ENCODE results near the gene BAG1. TPM values are rescaled to one million over a fixed set of nuclear protein-coding genes. Genes with fewer than 3 reads are reported as not detected.

The BAG1 gene
- polyA plus RNA-seq, 4 donors, result 71.3 to 88.5 (median 76.2) TPM

DNA sequence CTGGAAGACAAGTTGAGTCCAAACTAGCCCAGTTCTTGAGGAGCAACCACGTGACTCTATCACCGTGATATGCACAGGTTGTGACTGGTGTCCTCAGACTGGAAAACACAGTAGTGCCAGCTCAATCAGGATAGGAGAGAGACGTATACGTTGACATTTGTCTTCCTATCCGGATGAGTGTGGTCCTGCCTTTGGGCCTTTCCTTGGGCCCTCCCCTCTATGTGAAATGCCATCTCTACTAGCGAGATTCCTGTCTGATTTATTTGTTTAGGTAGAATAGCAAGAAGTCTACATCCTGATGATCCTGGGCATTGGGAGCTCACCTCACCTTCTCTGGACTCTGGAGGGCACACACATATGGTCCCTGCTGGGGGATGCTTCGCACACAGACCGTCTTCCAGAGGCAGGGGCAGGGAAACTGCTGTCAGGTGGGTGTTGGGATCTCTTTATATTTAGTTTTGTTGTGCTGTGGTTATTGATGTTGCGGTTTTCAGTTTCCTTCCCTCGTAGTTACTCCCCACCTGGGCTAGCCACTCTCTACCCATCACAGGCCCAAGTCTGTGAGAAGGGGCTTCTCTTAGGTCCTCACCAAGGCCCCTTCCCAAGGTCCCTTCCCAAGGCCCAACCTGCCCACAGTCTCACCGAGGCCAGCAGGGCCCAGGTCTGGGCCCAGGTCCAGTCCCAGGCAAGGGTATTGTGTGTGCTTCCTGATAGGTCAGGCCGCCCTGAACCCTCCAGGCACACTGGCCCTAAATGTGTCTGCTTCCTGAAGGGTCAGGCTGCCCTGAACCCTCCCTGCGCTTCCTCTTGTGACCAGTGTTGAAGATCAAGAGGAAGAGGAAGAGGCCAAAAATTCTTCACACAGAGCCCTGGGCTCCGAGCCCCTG, 43.6 kb downstream of the BAG1 start:
- no peak for DNase-seq (ENCODE audit: low read depth in 4 of 4, low spot score in 2 of 4)

DNA sequence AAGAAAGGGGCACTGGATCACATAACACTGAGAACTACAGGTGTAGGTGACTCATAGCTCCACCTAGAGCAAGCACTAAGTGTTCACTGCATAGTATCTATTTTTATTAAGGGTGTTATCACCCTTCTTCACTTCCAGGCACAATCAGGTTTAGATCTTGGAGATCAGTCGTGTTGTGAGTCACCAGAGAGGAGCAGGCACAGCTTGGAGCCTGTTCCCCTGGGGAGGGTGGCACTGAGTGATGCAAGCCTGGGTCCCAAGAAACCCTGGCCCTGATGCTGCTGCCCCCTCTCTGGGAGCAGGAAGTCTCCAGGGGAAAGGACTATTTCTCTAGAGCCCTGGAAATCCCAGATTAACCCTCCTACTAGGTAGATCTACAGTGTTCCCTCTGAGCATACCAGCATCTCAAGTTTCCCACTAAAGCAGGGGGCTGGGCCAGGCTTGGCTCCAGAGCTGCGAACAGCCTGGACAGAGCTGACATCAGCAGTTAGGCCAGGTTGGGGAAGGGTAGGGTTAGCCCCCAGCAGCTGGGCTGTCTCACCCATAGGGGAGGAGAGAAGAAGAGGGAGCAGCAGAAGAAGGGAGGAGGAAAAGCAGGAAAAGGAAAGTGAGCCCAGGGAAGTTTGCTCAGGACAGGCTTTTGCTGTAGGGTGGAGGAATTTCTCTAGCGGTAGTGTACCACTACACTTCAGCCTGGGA, 52.7 kb downstream of the BAG1 start:
- peak in 3 of 4 donors; percentile 15 to 55 (median 45) for DNase-seq (ENCODE audit: low read depth in 4 of 4, low spot score in 2 of 4)

DNA sequence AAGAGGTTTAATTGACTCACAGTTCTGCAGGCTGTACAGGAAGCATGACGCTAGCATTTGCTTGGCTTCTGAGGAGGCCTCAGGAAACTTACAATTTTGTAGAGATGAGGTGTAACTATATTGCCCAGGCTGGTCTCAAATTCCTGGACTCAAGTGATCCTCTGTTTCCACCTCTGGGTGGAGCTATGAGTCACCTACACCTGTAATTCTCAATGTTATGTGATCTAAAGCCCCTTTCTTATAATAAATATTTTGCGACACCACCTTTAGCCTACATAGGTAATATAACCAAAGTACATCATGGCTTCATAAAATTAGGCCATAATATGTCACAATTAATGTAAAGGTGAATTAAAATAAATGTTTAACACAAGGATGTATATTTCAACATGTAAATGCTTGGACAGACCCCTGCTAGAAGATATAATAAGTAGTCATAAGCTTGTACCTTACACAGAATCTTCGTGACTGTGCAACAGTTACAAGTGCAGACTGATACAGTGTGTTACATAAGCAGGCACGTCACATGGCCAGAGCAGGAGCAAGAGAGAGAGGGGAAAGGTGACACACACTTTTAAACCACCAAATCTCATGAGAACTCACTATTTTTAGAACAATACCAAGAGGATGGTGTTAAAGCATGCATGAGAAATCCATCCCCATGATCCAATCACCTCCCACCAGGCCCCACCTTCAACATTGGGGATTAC, 54.3 kb downstream of the BAG1 start:
- DNase-seq (ENCODE audit: low read depth in 4 of 4, low spot score in 2 of 4), result no peak

DNA sequence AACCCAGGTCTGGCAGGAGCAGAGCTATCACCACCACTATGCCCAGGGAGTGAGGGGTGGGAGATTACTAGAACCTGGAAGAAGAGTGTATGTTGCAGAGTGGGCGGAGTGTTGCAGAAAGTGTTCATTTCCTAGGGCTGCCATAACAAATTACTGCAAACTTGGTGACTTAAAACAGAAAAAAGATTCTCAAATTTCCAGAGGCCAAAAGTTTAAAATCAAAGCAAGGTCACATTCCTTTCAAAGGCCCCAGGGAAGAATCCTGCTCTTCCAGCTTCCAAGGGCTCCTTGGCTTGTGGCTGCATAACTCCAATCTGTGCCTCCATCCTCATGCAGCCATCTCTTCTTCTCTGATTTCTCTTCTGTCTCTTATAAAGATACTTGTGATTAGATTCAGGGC, 55.1 kb downstream of the BAG1 start:
- no peak for DNase-seq (ENCODE audit: low read depth in 4 of 4, low spot score in 2 of 4)

DNA sequence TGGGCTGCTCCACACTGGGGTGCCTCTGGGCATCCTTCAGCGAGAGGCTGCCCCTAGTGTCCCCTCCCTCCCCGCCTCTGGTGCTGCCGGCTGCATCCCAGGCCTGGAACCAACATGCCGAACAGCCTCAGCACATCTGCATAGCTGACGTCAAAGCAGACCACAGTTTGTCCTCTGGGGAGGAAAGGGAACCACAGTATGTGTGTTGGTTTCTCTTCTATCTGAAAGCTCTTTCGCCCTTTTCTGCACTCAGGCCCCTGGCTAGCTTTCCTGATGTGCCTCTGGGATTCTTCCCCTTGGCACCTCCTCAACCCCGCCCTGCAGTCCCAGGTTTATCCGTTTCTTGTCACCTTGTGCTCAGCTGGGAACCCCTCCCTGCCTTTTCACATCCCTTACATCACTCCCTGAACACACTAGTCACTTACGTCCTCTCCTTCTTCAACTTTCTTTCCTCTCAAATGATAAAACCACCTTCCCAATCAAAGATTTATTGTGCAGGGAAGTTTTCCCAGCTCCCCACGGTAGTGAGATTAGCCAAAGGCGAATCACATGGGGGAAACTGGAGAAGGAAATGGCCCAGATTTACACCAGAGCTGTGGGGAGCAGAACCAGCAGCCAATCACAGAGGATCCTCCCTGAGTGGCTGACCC, 61.8 kb downstream of the BAG1 start:
- no peak for DNase-seq (ENCODE audit: low read depth in 4 of 4, low spot score in 2 of 4)

Other genes starting within 250 kb of the BAG1 start
- 100 to 1,000 TPM; 223 to 258 (median 235) TPM for gene DNAJA1, start 239.4 kb downstream of the BAG1 start, polyA plus RNA-seq (ENCODE audit: insufficient read length in 4 of 4)
- gene SMU1, start 188.0 kb downstream of the BAG1 start, polyA plus RNA-seq (ENCODE audit: insufficient read length in 4 of 4), result 10 to 100 TPM; 22.3 to 29.7 (median 27.2) TPM
- 100 to 1,000 TPM in 3 of 4 donors, 10 to 100 TPM in 1; 82.9 to 117 (median 105) TPM for gene B4GALT1, start 97.4 kb downstream of the BAG1 start, polyA plus RNA-seq (ENCODE audit: insufficient read length in 4 of 4)
- gene SPINK4, start 24.5 kb downstream of the BAG1 start, polyA plus RNA-seq (ENCODE audit: insufficient read length in 4 of 4), result not detected
- 100 to 1,000 TPM in 3 of 4 donors, 10 to 100 TPM in 1; 97.6 to 139 (median 114) TPM for gene CHMP5, start 341 bp upstream of the BAG1 start, polyA plus RNA-seq (ENCODE audit: insufficient read length in 4 of 4)
- 10 to 100 TPM; 28.9 to 40.1 (median 35.7) TPM for gene NFX1, start 25.8 kb upstream of the BAG1 start, polyA plus RNA-seq (ENCODE audit: insufficient read length in 4 of 4)
- gene AQP7, start 137.9 kb upstream of the BAG1 start, polyA plus RNA-seq (ENCODE audit: insufficient read length in 4 of 4), result 10 to 100 TPM; 12.8 to 35.7 (median 22.0) TPM
- 100 to 1,000 TPM in 1 of 4 donors, 10 to 100 TPM in 3; 45.5 to 100 (median 49.4) TPM for gene AQP3, start 182.9 kb upstream of the BAG1 start, polyA plus RNA-seq (ENCODE audit: insufficient read length in 4 of 4)
- gene NOL6, start 209.2 kb upstream of the BAG1 start, polyA plus RNA-seq (ENCODE audit: insufficient read length in 4 of 4), result 10 to 100 TPM; 23.8 to 26.6 (median 25.9) TPM

All from left renal cortex interstitium (tissue), 4 donors.